ENCODE results near the gene APOO. TPM values are rescaled to one million over a fixed set of nuclear protein-coding genes. Genes with fewer than 3 reads are reported as not detected.
"Not testable (repeated sequence)": the region's sequence is repeated elsewhere in the genome, so short reads cannot be mapped to it uniquely, and the experiment has no call there.

The APOO gene
- total RNA-seq, 1 donor from 2014 or later = 6.7 TPM

DNA sequence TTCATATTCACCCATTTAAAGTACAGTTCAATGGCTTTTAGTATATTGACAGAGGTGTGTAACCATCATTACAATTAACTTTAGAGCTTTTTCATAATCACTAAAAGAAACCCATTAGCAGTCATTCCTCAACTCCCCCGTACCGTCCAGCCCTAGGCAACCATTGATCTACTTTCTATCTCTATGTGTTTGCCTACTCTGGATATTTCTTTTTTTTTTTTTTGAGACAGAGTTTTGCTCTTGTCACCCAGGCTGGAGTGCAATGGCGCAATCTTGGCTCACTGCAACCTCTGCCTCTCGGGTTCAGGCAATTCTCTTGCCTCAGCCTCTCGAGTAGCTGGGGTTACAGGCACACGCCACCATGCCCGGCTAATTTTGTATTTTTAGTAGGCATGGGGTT, 48.5 kb downstream of the APOO start:
- DNase-seq = not testable (repeated sequence)

DNA sequence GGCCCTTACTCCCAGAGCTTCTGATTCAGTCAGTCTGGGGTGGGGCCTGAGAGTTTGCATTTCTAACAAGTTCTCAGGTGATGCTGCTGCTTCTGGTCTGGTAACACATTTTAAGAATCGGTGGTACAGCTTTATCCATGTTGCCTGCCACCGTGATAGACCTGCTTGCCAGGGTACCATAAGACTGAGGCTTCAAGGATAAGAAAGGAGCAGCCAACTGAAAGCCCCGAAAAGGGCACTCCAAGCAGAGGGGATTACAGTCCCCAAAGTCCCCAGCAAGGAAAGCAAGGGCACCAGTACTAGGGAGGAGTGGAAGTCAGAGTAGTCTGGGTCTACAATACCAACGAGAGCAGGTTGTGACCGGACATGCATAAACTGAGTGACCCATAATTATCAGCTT, 49.8 kb downstream of the APOO start:
- no peak for DNase-seq

DNA sequence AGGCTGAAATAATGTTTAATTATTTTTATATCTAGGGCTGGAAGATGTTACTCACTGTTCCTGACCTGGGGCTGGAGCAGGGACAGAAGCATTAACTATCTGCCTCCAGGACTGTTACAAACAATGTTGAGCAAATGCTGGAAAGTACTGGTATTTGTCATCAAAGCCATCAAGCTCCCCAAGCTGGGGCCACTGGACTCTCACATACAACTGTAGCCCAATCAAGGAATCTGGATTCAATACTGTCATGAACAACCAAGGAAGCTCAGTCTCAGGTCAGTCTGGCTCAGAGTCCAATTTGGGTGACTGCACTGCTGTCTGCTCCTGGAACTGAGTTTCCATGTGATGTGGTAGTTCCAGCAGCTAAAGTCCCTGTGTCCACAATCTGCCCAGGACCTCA, 50.4 kb downstream of the APOO start:
- DNase-seq = no peak

DNA sequence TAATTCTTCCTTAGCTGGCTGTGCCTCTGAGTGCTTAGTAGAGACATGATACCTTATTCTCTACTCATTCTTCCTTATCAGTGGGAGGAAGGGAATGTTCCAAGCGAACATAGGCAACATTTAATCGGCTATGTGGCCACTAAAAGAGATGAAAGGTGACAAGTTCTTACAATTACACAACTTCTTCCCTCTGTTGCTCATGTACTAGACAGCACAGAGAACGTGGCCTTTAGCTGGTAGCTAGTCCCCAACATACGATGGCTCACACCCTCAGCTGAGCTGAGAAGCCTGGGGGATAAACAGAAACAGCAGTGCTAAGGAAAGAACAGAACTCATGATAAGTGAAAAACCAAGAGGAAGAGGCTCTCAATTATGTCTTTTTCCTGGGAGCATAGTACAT, 52.2 kb downstream of the APOO start:
- no peak for DNase-seq

DNA sequence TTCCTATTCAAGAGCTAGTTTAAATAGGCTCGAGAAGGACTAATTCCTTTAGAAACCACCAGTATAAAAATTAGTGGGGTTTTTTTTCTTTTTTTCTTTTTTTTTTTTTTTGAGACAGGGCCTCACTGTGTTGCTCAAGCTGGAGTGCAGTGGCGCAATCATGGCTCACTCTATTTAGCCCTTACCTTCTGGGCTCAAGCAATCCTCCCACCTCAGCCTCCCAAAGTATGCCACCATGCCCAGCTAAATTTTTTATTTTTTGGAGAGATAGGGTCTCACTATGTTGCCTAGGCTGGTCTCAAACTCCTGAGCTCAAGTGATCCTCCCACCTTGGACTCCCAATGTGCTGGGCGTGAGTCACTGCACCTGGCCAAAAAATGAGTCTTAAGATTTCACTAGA, 52.8 kb downstream of the APOO start:
- DNase-seq = no peak

DNA sequence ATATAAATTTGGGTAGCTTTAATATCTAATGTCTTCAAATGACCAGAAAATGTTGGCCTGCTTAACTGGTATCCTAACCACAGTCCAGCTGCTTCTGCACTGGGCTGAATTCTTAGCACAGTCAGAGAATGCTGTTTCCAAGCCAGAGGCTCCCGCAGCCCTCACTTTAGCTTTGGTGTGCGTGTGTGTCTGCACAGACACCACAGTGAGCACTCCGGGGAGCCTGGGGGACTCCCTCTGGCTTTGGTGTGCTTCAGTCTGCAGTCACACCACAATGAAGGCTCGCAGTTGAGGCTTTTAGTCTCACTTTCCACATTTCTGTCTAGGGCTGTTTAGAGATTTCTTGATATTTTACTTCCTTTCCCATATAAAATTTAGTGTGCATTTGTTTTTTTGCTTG, 53.6 kb downstream of the APOO start:
- no peak for DNase-seq

DNA sequence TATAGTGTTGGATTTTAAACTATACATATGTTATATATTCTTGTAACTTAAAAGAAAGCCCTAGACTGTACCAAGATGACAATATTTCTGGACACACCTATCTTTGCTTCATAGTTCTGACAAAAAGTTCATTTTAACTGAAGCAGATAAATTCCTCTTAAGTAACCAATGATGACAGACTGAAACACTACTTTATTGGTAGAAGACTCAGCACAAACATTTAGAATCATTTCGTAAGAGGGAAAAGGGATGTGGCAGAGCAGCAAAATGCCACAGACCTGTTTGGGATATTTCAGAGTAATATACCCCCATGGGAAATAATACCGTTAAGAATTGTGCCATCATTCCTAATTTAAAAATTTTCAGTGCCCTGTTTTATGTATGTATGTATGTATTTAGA, 56.2 kb downstream of the APOO start:
- DNase-seq = no peak

DNA sequence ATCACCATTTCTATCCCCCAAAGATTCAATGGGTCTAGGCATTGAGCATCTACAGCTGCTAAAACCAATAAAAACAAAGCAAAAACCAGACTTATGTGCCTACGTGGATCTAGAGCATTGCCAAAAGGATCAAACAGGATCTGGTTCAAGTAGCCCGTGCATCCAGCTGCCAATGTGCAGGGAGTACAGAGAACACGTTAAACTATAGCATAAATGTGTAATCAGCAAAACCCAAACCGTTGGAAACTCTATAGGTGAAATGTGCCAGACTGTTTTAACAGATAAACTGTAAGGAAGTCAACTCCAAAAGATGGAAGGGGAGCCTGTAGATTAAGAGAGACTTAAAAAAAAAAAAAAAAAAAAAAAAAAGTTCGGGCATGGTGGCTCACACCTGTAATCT, 58.5 kb downstream of the APOO start:
- DNase-seq = no peak

DNA sequence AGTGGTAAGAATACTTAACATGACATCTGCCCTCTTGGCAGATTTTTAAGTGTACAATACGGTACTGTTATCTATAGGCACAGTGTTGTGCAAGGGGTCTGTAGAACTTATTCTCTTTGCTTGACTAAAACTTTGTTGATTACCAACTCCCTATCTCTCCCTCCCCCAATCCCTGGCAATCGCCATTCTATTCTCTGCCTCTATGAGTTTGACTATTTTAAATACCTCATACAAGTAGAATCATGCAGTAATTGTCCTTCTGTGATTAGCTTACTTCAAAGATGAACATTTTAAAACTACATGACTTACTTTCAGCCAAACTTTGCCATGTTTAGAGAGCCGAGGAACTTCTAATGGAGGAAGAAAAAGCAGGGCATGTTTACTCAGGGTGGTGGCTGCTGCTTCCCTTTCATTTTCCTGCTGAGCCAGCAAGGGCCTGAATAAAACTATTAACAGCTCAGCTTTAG, 62.4 kb downstream of the APOO start:
- no peak for DNase-seq

DNA sequence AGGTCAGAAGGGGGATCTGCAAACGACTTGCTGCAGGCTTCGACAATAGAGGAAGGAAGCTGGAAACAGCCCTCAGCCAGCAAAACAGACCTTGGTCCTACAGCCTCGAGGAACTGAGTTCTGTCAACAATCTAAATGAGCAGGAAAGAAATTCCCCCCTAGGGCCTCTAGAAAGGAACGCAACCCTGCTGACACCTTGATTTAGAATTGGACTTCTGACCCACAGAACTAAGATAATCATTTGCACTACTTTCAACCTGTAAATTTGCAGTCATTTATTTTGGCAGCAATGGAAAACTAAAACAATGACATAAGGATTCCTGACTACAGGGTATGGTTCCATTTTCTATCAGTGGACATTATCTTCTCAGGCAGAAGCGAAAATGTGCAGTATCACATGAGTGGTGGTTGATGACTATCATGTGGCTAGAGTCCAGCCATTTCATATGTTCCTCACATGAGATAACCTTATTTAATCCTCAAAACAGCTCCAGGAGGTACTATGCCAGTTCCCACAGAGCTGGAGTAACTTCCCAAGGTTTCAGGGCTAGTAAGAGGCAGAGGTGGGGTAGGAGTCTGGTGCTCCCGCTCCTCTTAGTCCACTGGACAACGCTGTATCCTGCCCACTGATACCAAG, 63.1 kb downstream of the APOO start:
- no peak for DNase-seq

DNA sequence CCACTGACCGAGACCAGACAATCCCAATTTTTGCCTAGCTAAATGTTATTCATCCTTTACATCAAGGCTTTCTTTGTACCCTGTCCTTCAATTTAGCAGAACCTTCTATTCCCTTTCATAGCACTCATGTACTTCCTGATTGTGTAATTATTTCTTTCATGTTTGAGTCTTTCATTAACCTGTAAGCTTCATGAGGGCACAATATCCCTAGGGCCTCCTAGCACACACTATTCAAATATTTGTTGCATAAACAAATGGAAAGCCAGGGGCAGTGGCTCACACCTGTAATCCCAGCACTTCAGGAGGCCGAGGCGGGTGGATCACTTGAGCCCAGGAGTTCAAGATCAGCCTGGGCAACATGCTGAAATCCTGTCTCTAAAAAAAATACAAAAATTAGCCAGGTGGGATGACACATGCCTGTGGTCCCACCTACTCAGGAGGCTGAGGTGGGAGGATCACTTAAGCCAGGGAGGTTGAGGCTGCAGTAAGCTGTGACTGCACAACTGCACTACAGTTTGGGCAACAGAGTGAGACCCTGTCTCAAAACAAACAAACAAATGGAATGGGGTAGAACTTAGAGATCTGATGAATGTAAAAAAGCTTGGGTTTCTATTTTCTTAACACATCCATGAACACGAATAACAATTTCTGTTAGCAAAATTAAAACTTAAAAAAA, 65.8 kb downstream of the APOO start:
- DNase-seq = no peak

DNA sequence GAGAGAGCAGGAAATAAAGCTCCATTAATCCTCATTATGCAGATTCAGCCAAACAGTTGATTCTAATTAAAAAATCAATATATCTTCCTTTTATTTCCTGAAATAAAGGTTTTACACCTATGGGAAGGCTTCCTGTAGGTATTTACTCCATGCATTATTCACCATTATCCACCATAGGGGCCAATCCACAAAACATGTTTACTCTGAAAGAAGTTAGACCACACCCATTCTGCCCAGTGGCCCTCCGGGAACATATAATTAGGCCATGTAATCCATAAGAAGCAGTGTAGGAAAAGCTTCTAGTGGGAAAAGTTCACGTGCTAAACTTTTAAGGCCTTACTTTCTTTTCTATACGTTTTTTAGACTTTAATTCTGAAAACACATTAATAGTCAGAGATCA, 67.1 kb downstream of the APOO start:
- no peak for DNase-seq

DNA sequence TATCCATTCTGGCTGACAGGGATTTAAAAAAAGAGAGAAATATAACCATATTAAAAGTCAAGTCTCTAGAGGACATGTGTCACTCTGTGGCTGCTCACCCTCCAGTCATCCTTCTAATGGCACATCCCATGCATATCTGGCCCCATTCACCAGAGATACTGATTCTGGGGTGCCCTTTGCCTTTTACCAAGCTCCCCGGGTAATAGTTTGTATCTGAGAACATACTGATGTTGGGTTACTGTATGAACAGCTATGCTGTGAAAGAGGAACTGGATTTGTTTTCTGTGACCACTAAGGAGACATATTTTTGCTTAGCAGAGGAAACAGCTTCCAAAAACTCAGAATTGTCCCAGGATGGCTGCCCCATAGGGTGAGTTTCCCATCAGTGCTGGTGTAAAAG, 68.8 kb downstream of the APOO start:
- no peak for DNase-seq

DNA sequence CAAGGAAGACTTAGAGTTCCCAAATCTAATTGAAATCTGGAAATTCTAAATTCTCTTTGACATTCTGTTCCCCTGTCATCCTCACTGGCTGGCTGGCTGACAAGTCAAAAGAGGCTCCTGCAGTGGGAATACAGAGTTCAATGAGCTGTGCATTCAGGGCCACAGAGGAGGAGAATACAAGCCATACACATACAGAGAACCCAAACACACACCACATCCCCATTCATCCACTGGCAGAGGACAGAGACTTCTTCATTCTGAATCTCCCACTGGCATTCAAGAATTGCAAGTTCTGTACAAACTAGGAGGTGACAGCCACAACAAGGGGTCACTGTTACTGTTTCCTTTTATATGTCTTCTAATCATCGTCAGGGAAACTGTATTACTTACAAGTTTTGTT, 75.0 kb downstream of the APOO start:
- no peak for DNase-seq

DNA sequence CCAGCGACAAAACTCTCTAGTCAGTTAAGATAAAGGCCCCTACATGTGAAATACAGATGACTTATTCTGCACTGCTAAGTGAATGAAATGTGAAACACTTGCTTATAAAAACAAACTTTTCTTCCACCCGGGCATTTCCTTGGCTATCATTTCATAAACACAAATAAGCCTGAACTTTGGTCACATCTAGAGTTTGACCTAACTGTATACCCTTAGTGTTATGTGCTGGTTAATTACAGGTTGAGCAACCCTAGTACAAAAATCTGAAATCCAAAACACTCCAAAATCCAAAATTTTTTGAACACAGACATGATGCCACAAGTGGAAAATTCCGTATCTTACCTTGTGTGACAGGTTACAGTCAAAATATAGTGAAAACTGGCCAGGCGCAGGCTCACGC, 78.9 kb downstream of the APOO start:
- DNase-seq = no peak

DNA sequence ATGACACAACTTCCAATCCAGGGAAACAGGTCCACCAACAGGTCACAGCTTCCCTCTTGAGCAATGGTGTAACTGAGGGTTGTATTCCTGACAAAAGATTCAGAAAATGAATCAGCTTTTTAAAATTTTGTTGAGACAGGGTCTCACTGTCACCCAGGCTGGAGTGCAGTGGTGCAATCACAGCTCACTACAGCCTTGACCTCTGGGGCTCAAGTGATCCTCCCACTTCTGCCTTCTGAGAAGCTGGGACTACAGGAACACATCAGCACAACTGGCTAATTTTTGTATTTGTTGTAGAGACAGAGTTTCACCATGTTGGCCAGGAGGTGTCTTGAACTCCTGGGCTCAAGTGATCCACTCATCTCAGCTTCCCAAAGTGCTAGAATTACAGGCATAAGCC, 81.1 kb downstream of the APOO start:
- DNase-seq = no peak

DNA sequence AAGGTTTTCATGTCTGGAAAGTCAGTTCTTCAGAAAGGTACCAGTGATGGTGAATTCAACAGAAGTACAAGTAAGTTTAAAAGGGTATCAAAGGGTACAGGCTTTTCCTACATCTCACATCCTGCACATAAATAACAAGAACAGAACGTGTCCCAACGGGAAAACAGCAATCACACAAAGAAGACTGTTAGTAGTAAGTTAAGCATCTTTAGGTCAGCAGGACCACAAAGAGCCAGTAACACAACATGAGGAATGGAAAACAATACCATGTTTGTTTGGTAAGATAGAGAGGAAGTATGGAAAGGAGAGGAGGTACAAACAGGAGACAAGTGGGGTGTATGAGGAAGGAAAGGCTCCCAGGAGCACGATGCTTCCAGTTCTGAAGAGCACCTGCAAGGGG, 81.5 kb downstream of the APOO start:
- DNase-seq = no peak

DNA sequence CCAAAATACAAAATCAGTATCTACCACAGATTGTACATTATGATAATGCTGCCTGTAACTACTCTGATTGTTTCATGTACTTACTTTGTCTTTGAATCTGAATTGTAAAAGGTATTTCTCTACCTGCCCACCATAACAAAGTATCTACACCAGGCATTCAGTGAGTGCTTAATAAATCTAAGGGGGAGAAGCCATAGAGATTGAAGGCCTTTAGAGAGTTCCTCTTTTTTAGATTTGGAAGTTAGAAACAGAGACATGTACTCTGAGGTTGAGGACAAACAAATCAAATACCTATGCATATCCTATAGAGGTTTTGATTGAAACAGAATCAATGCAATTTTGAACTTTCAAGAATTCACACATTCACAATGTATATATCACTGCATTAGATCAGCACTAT, 82.1 kb downstream of the APOO start:
- DNase-seq = no peak

DNA sequence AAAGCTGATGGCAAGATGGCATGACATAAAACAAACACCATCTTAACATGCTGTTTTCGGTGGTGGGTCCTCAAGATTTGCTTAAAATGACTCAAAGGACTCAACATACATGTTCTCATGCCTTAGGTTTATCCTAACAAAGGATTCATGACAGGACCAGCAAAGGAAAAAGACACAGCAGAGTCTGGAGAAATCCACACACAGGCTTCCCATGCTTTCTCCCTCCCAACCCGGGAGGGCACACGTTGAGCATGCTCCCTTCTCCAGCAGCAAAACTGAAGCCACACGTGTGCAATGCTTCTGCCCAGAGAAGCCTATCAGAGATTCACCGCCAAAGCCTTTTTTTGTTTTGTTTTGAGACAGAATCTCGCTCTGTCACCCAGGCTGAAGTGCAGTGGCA, 84.9 kb downstream of the APOO start:
- no peak for DNase-seq

DNA sequence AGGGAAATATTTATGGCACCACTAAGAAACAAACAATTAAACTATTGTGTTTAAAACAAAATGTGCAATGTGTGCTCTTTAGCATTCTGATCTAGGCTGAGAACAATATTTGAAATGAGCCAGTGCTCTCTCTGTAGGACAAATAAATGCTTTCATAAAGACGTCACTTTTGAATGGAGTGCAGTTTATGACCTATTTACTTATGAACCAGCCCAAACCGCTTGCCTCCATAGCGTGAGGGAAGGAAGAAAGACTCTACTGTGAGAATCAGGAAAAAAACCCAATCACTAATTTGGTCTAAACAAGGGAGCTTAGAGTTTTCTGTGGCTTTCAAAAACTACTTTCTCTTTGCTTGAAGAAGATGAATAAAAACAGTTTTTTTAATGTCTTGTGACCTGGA, 85.3 kb downstream of the APOO start:
- peak; percentile 53 for DNase-seq

DNA sequence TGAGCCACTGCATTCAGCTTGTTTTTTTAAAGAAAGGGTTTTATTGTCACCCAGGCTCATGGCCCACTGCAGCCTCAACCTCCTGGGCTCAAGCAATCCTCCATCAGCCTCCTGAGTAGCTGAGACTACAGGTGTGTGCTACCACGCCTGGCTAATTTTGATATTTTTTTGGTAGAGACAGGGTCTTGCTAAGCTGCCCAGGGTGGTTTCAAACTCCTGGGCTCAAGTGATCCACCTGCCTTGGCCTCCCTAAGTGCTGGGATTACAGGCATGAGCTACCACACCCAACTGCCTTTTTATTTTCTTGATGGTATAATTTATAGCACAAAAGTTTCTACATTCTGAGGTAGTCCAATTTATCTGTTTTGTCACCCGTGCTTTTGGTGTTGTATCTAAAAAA, 85.9 kb downstream of the APOO start:
- no peak for DNase-seq

DNA sequence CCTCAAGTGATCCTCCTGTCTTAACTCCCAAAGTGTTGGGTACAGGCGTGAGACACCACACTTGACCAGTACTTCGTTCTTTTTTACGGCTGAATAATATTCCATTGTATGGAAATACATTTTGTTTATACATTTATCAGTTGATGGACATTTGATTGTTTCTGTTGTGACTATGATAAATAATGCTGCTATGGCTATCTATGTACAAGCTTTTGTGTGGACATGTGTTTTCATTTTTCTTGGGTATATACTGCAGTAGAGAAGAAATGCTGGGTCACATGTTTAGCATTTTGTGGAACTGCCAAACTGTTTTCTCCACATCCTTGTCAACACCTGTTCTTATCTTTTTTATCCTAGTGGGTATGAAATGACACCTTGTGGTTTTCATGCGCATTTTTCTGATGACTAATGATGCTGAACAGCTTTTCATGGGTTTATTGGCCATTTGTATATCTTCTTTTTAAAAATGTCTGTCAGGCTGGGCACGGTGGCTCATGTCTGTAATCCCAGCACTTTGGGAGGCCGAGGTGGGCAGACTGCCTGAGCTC, 87.4 kb downstream of the APOO start:
- DNase-seq = no peak

DNA sequence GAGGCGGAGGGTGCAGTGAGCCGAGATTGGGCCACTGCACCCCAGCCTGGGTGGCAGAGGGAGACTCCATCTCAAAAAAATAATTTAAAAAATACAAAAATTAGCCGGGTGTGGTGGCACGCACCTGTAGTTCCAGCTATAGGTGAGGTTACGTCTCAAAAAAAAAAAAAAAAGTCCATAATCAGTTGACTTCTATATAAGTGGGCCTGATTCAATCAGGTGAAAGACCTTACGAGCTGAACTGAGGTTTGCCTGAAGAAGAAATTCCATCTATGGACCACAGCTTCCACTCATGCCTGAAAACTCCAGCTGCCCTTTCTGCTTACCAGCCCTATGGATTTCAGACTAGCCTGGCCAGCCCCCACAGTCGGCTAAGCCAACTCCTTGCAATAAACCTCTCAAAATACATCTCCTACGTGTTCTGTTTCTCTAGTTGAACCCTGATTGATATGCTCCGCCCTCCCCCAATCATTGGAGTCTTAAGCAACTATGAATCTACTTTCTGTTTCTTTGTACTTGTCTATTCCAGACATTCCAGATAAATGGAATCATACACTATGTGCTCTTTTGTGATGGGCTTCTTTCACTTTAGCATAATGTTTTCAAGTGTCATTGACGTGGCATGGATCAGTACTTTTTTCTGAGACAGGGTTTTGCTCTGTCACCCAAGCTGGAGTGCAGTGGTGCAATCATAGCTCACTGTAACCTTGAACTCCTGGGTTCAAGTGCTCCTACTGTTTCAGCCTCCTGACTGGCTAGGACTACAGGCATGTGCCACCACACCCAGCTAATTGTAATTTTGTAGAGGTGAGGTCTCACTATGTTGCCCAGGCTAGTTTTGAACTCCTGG, 88.1 kb downstream of the APOO start:
- no peak for DNase-seq

Measured in skin of body (tissue), 2 donors.